Skin epidermis (tissue), 12 donors: Measurements from ENCODE around the gene ZDHHC18.
A peak's percentile ranks its signal among the peaks of the same experiment; 100 is the strongest.

Source experiments
- H3K27ac ChIP-seq, 21 experiments: fragments of 200-600 bp; sonication (generic) in 11 of 21; one replicate each; pipeline ENCODE4 v1.5.0; 2020; ENCODE audit warnings: mild to moderate bottlenecking in 3 of 21, inconsistent platforms in 2 of 21, moderate library complexity in 2 of 21
- H3K4me3 ChIP-seq, 7 experiments: fragments of 200-600 bp; sonication (generic) in 2 of 7; one replicate each; pipeline ENCODE4 v1.5.0; 2020; ENCODE audit warnings: inconsistent platforms in 2 of 7, mild to moderate bottlenecking in 2 of 7, moderate library complexity in 1 of 7

Gene ZDHHC18, protein sequence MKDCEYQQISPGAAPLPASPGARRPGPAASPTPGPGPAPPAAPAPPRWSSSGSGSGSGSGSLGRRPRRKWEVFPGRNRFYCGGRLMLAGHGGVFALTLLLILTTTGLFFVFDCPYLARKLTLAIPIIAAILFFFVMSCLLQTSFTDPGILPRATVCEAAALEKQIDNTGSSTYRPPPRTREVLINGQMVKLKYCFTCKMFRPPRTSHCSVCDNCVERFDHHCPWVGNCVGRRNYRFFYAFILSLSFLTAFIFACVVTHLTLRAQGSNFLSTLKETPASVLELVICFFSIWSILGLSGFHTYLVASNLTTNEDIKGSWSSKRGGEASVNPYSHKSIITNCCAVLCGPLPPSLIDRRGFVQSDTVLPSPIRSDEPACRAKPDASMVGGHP

DNA sequence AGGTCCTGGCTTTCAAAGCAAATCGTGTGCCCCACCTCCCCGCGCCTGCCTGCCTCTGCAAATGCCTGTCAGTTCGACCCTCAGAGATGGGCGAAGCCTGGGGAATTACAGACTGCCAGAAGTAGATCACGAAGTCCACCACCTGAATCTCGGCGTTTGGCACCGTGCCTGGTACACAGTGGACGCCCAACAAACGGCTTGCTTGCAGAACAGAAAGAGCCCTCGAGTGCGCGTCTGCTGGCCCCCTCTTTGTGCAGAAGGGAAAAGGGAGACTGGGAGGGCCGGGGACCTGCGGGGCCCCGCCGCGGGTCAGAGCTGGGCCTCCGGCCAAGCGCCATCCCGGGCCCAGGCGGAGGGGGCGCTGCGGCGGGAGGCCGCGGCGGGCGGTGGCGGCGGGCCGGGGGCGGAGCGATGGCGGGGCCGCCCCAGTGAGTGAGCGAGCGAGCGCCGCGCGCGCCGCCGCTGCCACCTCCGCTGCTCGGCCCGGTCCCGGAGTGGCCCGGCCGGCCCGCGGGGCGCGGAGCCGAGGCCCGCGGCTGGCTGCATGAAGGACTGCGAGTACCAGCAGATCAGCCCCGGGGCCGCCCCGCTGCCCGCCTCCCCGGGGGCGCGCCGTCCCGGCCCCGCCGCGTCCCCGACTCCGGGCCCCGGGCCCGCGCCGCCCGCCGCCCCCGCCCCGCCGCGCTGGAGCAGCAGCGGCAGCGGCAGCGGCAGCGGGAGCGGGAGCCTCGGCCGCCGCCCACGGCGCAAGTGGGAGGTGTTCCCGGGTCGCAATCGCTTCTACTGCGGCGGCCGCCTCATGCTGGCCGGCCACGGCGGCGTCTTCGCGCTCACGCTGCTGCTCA lies at the start of gene ZDHHC18:
ZDHHC18 (plus strand) TSS at position 428 of the 845 bp plus-strand sequence; CDS start at position 545, 117 bp downstream.
- Histone ChIP-seq H3K27ac (peak within 1 kb of the TSS; percentile 73 to 96 (median 84)), H3K4me3 (peak within 1 kb of the TSS; percentile 63 to 79 (median 72))

GRCh38 chr1:26779098-26779668 lies 47.3 kb upstream of the ZDHHC18 start:
- H3K4me3 ChIP-seq: no peak overlapping the region
- no peak overlapping the region for H3K27ac ChIP-seq

DNA sequence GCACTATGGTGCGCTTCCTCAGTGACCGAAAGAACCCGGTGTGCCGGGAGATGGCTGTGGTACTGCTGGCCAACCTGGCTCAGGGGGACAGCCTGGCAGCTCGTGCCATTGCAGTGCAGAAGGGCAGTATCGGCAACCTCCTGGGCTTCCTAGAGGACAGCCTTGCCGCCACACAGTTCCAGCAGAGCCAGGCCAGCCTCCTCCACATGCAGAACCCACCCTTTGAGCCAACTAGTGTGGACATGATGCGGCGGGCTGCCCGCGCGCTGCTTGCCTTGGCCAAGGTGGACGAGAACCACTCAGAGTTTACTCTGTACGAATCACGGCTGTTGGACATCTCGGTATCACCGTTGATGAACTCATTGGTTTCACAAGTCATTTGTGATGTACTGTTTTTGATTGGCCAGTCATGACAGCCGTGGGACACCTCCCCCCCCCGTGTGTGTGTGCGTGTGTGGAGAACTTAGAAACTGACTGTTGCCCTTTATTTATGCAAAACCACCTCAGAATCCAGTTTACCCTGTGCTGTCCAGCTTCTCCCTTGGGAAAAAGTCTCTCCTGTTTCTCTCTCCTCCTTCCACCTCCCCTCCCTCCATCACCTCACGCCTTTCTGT lies 46.0 kb upstream of the ZDHHC18 start:
- H3K27ac ChIP-seq: no peak overlapping the region
- no peak overlapping the region for H3K4me3 ChIP-seq

DNA sequence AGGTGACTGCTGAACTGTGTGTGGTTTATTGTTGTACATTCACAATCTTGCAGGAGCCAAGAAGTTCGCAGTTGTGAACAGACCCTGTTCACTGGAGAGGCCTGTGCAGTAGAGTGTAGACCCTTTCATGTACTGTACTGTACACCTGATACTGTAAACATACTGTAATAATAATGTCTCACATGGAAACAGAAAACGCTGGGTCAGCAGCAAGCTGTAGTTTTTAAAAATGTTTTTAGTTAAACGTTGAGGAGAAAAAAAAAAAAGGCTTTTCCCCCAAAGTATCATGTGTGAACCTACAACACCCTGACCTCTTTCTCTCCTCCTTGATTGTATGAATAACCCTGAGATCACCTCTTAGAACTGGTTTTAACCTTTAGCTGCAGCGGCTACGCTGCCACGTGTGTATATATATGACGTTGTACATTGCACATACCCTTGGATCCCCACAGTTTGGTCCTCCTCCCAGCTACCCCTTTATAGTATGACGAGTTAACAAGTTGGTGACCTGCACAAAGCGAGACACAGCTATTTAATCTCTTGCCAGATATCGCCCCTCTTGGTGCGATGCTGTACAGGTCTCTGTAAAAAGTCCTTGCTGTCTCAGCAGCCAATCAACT lies 45.2 kb upstream of the ZDHHC18 start:
- H3K4me3 ChIP-seq: no peak overlapping the region
- H3K27ac ChIP-seq: no peak overlapping the region

DNA sequence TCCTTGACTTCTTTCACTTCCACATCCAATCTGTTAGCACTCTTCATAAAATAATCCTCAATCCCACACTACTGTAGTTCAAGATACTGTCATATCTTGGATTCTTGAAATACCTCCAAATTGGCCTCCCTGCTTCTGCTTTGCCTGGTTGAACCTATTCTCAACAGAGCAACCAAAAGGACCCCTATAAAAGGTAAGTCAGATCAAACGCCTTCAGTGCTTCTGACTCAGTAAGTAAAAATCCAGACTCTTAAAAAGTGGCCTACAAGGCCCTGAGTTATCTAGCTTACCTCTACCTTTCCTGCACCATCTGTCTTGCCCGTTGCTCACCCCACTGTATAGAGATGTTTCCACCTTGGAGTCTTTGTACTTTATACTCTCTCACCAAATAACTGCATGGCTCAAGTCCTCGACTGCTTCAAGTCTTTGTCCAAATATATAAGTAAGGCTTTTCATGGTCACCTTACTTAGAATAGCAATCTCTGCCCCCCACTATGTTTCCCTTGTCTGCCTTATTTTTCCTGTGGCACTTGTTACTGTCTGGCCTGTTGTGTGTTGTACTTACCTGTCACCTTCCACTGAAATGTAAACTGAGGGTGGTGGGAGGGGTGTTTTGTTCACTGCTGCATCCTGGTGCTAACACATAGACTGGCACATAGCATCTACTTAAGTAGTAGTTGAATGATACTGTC lies 43.8 kb upstream of the ZDHHC18 start:
- Histone ChIP-seq H3K4me3 (no peak overlapping the region), H3K27ac (peak overlapping the region in 2 of 21 experiments; percentile 8 to 33)

GRCh38 chr1:26783646-26784022 lies 42.9 kb upstream of the ZDHHC18 start:
- peak overlapping the region in 3 of 21 experiments; percentile 8 to 45 (median 20) for H3K27ac ChIP-seq
- H3K4me3 ChIP-seq: no peak overlapping the region

- Histone ChIP-seq H3K27ac (peak overlapping the region in 9 of 21 experiments; percentile 3 to 100 (median 34)), H3K4me3 (no peak overlapping the region)
Measured at GRCh38 chr1:26784023-26784871, 42.2 kb upstream of the ZDHHC18 start.

GRCh38 chr1:26784886-26785285 lies 41.6 kb upstream of the ZDHHC18 start:
- Histone ChIP-seq H3K27ac (peak overlapping the region in 10 of 21 experiments; percentile 3 to 100 (median 99)), H3K4me3 (no peak overlapping the region)

- peak overlapping the region in 20 of 21 experiments; percentile 97 to 100 (median 100) for H3K27ac ChIP-seq
- no peak overlapping the region for H3K4me3 ChIP-seq
Measured at GRCh38 chr1:26785611-26786436, 40.7 kb upstream of the ZDHHC18 start.

GRCh38 chr1:26786437-26787380 lies 39.8 kb upstream of the ZDHHC18 start:
- peak overlapping the region; percentile 63 to 93 (median 73) for H3K4me3 ChIP-seq
- peak overlapping the region; percentile 24 to 100 (median 100) for H3K27ac ChIP-seq

DNA sequence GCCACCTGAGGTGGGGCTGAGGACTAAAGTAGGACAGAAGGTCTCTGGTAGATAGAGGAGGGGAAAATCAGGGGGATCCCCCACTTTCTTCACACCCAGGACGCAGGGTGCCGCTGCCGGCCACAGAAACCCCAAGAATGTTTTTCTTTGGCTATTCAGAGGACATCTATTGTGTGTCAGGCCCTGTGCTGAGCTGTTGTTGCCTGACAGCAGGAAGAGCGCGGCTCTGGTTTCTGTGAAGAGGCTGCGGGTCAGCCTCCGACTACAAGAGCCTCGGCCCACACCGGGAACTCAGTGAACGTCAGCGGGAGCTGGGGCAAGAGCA lies 39.1 kb upstream of the ZDHHC18 start:
- Histone ChIP-seq H3K4me3 (peak overlapping the region; percentile 63 to 93 (median 73)), H3K27ac (peak overlapping the region; percentile 24 to 100 (median 100))

- H3K27ac ChIP-seq: peak within 1 kb of the TSS; percentile 28 to 100 (median 100)
- peak within 1 kb of the TSS; percentile 63 to 93 (median 73) for H3K4me3 ChIP-seq
Measured at GRCh38 chr1:26787706-26788514, 38.6 kb upstream of the ZDHHC18 start, which contains the start of gene PIGV. Gene PIGV (plus strand): TSS chr1:26787950. CDS start chr1:26790816, 2,866 bp downstream.

DNA sequence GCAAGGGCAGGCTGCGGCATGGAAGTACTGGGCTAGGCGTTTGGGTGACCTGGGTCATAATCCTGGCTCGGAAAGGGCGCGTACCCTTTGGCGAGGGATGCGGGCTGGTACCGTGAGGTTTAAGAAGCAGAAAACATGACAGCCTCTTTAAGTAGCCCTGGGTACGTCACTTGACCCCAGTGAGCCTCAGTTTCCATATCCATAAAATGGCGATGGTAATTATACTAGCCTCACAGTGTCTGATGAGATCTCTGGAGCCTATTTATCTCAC lies 38.0 kb upstream of the ZDHHC18 start:
- H3K27ac ChIP-seq: peak overlapping the region; percentile 28 to 100 (median 100)
- peak overlapping the region; percentile 63 to 93 (median 73) for H3K4me3 ChIP-seq

DNA sequence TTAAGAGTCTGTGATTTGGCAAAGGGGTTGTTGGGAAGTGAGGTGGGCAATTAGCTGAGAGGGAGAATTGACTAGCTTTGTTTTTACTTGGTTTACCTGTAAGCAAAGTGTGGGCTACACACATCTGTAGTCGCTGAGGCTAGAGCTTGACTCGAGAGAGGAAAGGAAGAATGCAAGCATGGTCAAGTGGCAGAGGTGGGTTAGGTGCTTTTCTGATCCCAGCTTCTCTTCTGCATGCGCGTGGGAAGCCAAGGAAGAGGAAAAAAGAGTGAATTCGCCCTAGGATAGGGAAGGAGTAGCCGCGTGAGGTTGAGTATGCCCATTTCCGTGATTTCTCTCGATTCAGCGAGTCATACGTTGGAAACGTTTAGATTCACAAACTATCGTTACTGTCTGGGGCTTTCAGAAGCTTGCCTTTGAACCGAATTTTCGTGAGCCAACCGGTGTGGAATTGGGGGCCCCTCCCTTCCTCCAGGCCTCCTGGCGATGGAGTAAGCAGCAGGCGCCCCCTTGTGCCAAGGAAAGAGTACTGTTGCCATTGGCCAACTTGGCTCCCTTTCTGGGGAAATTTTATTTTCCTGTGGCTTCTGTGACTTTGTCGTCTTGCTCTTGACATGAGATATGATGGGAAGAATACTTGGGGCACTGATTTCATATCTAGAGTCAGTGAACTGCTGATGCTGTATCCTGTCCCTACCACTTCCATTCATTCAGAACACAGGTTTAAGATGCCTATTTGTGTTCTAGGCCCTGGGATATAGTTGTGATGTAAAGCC lies 37.5 kb upstream of the ZDHHC18 start:
- Histone ChIP-seq H3K4me3 (peak overlapping the region; percentile 63 to 93 (median 73)), H3K27ac (peak overlapping the region; percentile 28 to 100 (median 100))

DNA sequence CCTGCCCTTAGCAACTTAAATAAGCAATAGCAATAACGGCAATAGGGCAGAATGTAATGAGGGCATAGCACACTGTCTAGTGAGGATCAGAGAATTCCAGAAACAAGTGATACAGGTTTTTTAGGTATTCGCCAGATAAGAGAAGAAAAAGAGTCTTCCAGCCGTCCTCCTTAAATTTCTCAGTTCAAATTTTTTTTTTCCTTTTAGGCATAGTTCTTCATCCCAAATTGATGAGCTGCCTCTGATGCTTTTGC lies 36.9 kb upstream of the ZDHHC18 start:
- Histone ChIP-seq H3K4me3 (peak overlapping the region in 1 of 7 experiments; percentile 63), H3K27ac (peak overlapping the region in 7 of 21 experiments; percentile 22 to 100 (median 100))
